GM23248 (cell line): ENCODE data around the gene FNDC3B. TPM values are rescaled to one million over a fixed set of nuclear protein-coding genes. Genes with fewer than 3 reads are reported as not detected.

Experiments used
- DNase-seq: peaks from one replicate; pipeline ENCODE4 v3.0.0-alpha.2; 2015
- H2AFZ ChIP-seq: fragments of 200-600 bp; sonication (generic); 2 replicates; pipeline ENCODE4 v1.6.1; 2016; ENCODE audit warnings: antibody characterized with exemption
- H3F3A ChIP-seq: fragments of 200-600 bp; sonication (generic); 2 replicates; pipeline ENCODE4 v1.6.1; 2016; ENCODE audit warnings: mild to moderate bottlenecking, antibody characterized with exemption, mixed run types; ENCODE audit not compliant: insufficient read depth
- H3K27ac ChIP-seq: fragments of 200-600 bp; sonication (generic); 2 replicates; pipeline ENCODE4 v1.5.1; 2016; ENCODE audit warnings: mild to moderate bottlenecking
- H3K27me3 ChIP-seq: fragments of 200-600 bp; sonication (generic); replicated peaks from 2 replicates; pipeline ENCODE4 v1.6.1; 2016; ENCODE audit warnings: mild to moderate bottlenecking; ENCODE audit not compliant: insufficient read depth
- H3K36me3 ChIP-seq: fragments of 200-600 bp; sonication (generic); 2 replicates; pipeline ENCODE4 v1.6.1; 2016; ENCODE audit warnings: low read depth, mild to moderate bottlenecking
- H3K4me1 ChIP-seq: fragments of 200-600 bp; sonication (generic); 2 replicates; pipeline ENCODE4 v1.6.1; 2016; ENCODE audit warnings: mild to moderate bottlenecking; ENCODE audit not compliant: insufficient read depth
- H3K4me2 ChIP-seq: fragments of 200-600 bp; sonication (generic); one replicate; pipeline ENCODE4 v1.6.1; 2016; ENCODE audit warnings: mild to moderate bottlenecking; ENCODE audit not compliant: unreplicated experiment
- H3K4me3 ChIP-seq: fragments of 200-600 bp; sonication (generic); 2 replicates; pipeline ENCODE4 v1.5.1; 2016; ENCODE audit warnings: mild to moderate bottlenecking
- H3K79me2 ChIP-seq: fragments of 200-600 bp; sonication (generic); 2 replicates; pipeline ENCODE4 v1.6.1; 2016; ENCODE audit warnings: mild to moderate bottlenecking; ENCODE audit not compliant: insufficient read depth
- H3K9ac ChIP-seq: fragments of 200-600 bp; sonication (generic); 2 replicates; pipeline ENCODE4 v1.6.1; 2016; ENCODE audit warnings: mild to moderate bottlenecking
- H3K9me2 ChIP-seq: fragments of 200-600 bp; sonication (generic); 2 replicates; pipeline ENCODE4 v1.6.1; 2016; ENCODE audit warnings: mixed run types, mild to moderate bottlenecking, moderate library complexity; ENCODE audit not compliant: insufficient read depth
- H3K9me3 ChIP-seq: fragments of 200-600 bp; sonication (generic); one replicate; pipeline ENCODE4 v1.6.1; 2017; ENCODE audit warnings: low read depth
- H4K20me1 ChIP-seq: fragments of 200-600 bp; sonication (generic); 2 replicates; pipeline ENCODE4 v1.6.0; 2016; ENCODE audit not compliant: insufficient read depth
- EZH2 ChIP-seq: fragments of 200-600 bp; sonication (generic); IDR thresholded peaks from 2 replicates; pipeline ENCODE4 v1.6.1; 2018; ENCODE audit warnings: antibody characterized with exemption, mild to moderate bottlenecking; ENCODE audit not compliant: insufficient read depth, poor library complexity, severe bottlenecking
- EZH2phosphoT487 ChIP-seq: fragments of 200-600 bp; sonication (generic); IDR thresholded peaks from 2 replicates; pipeline ENCODE4 v1.6.1; 2018; ENCODE audit warnings: antibody characterized with exemption, moderate library complexity, mild to moderate bottlenecking, low read depth; ENCODE audit not compliant: insufficient read depth
- WGBS, 2 experiments: methylation state at CpG; one replicate each; pipeline ENCODE4 v1.1.6; 2015 to 2017; ENCODE audit warnings: low lambda C conversion rate in 2 of 2, low coverage in 1 of 2; ENCODE audit errors: missing lambda C conversion rate in 2 of 2; 5-methylcytosine and 5-hydroxymethylcytosine counted together
- in situ Hi-C: fragments of 300-500 bp; cut with MboI; formaldehyde crosslinking; loops from 2 replicates; pipeline ENCODE4 v1.15.0; 2020
- polyA plus RNA-seq: library from polyadenylated mRNA; unstranded; fragments of >200 nt; fragmentation: Nextera tagmentation; extraction: Ambion mirVana; gene quantifications from 2 replicates; pipeline ENCODE4 v1.2.1, GENCODE V29; 2016
- total RNA-seq: library from RNA; depleted of rRNA; stranded (reverse); fragments of >200 nt; shearing (Covaris generic); gene quantifications from 2 replicates; pipeline ENCODE4 v1.2.3, GENCODE V29; 2014

Gene FNDC3B
- total and polyA plus RNA-seq, 2 experiments from 2014 or later = 85.5 to 123 TPM

DNA sequence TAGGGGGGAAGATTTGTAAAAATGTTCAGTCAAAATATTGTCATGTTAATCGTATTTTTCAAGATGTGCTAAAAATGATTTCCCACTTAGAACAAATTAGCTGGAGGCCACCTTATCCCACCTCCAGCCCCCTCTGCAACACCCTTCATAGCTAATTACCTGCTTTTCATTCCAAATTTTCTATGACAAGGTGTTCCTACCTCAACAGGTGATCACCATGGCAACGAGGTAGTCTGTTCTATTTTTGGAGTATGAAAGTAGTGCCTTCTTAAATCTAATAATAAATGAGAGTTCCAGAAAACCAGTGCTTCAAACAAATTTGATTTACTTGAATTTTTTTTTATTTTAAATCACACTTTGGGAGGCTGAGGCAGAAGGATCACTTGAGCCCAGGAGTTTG lies 149.8 kb downstream of the FNDC3B start:
- in situ Hi-C loops = no loop called here

DNA sequence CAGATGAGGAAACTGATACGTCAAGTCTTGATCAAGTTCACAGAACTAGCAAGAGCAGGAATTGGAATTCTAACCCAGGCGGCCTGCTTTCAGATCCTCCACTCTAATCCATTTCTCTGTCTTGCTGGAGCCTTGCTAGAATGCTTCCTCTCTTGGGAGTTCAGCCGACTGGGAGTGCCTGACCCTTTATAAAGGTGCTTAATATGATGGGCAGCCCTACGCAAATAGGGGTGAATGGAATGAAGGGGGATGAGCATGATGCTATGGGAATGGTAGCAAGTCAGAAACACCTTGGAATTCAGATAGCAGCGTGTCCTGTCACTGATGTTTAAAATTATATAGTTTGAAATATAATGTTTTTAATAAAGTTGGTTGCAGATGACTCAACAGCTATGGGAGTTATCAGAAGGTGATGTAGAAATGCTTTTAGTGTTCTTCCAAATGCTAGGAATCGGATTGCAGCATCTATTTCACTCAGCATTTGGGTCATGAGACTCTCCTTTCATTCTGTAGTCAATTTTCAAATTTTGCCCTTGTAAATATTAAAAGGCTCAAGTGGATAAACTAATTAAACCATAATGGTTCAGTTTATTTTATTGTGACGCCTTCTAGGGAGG lies 150.7 kb downstream of the FNDC3B start:
- Histone ChIP-seq H2AFZ (no peak overlapping the region), H3K4me1 (peaks cover 10% of the 10 kb centered on the region), H3K9me3 (no peaks in the 10 kb centered on the region), H3K4me2 (no peak overlapping the region), H3K79me2 (peaks cover 94% of the 10 kb centered on the region), H3F3A (peaks cover 58% of the 10 kb centered on the region), H3K27me3 (no peaks in the 10 kb centered on the region), H3K9me2 (no peaks in the 10 kb centered on the region), H3K9ac (no peak overlapping the region), H4K20me1 (peaks cover 10% of the 10 kb centered on the region; the same call in 1 of the 2 replicates), H3K27ac (peak overlapping the region; percentile 48), H3K4me3 (no peak overlapping the region), H3K36me3 (no peaks in the 10 kb centered on the region; the same call in 1 of the 2 replicates)
- 75 to 77% methylated on average over 7 of the region's 7 CpGs for WGBS, 2 experiments
- TF ChIP-seq EZH2 = no peak
- TF ChIP-seq EZH2phosphoT487 = no peak
- in situ Hi-C loops = no loop called here
- DNase-seq = peak; percentile 49

More for the DNA sequence above, 149.8 kb downstream of the FNDC3B start:
- DNase-seq = no peak
- H3F3A ChIP-seq = peaks cover 62% of the 10 kb centered on the region
- H3K9me2 ChIP-seq = no peaks in the 10 kb centered on the region
- no peak overlapping the region for H3K9ac ChIP-seq
- H3K4me3 ChIP-seq = no peak overlapping the region
- no peaks in the 10 kb centered on the region for H3K9me3 ChIP-seq
- WGBS, 2 experiments = 59 to 62% methylated on average over 2 of the region's 2 CpGs
- H3K79me2 ChIP-seq = peaks cover 94% of the 10 kb centered on the region
- H4K20me1 ChIP-seq = peaks cover 15% of the 10 kb centered on the region; the same call in 1 of the 2 replicates
- TF ChIP-seq EZH2 = no peak
- no peak for TF ChIP-seq EZH2phosphoT487
- peak overlapping the region; percentile 9 for H3K27ac ChIP-seq
- no peak overlapping the region for H3K4me2 ChIP-seq
- H2AFZ ChIP-seq = no peak overlapping the region
- no peaks in the 10 kb centered on the region; the same call in 1 of the 2 replicates for H3K36me3 ChIP-seq
- H3K4me1 ChIP-seq = peaks cover 5% of the 10 kb centered on the region; the same call in 1 of the 2 replicates
- no peaks in the 10 kb centered on the region for H3K27me3 ChIP-seq

DNA sequence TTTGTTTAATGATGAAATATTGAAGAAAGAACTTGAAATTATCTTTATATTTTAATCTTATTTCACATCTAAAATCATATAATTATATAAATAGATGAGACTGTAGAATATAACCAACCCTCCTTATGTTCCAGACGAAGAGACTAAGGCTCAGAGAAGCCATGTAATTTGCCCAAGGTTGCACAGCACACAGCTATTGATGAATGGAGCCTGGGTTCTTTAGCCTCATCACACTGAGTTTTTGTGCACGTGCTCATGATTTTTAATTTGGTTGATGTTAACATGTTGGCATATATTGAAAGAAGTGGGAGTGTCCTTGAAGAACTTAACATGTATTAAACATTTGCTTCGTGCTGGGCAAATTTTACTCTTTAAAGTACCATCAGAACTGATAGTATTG lies 151.6 kb downstream of the FNDC3B start:
- Histone ChIP-seq H3K27me3 (no peaks in the 10 kb centered on the region), H3K9me3 (no peaks in the 10 kb centered on the region), H3K4me2 (no peak overlapping the region), H3K27ac (peak overlapping the region; percentile 48), H3K36me3 (no peaks in the 10 kb centered on the region), H2AFZ (no peak overlapping the region), H3K4me3 (no peak overlapping the region), H3F3A (peaks cover 49% of the 10 kb centered on the region), H3K9ac (no peak overlapping the region), H3K79me2 (peaks cover 94% of the 10 kb centered on the region), H4K20me1 (peaks cover 13% of the 10 kb centered on the region; the same call in 1 of the 2 replicates), H3K4me1 (peaks cover 19% of the 10 kb centered on the region), H3K9me2 (no peaks in the 10 kb centered on the region)
- DNase-seq = no peak
- TF ChIP-seq EZH2 (no peak), EZH2phosphoT487 (no peak)
- in situ Hi-C loops = no loop called here
- 65 to 75% methylated on average over 3 of the region's 3 CpGs for WGBS, 2 experiments

DNA sequence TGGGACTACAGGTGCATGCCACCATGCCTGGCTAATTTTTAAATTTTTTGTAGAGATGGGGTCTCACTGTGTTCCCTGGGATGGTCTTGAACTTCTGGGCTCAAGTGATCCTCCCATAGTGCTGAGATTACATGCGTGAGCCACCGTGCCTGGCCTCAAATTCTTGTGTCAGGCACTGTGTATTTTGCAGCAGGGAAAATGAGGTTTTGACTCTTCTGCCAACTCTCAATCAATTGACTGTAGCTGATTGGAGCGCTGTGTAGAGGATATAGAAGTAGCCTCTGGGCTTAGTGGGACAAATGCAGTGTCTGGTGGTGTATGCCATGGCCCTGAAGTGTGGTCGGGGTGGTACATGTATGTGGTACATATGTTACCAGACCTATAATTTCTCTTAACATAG lies 152.3 kb downstream of the FNDC3B start:
- Histone ChIP-seq H3K9me2 (no peaks in the 10 kb centered on the region), H3K9ac (no peak overlapping the region), H2AFZ (no peak overlapping the region), H3K27me3 (no peaks in the 10 kb centered on the region), H3K4me2 (no peak overlapping the region), H3K36me3 (no peaks in the 10 kb centered on the region), H4K20me1 (peaks cover 13% of the 10 kb centered on the region; the same call in 1 of the 2 replicates), H3F3A (peaks cover 42% of the 10 kb centered on the region), H3K4me3 (no peak overlapping the region), H3K4me1 (peaks cover 24% of the 10 kb centered on the region), H3K9me3 (no peaks in the 10 kb centered on the region), H3K79me2 (peaks cover 94% of the 10 kb centered on the region), H3K27ac (no peak overlapping the region)
- no peak for TF ChIP-seq EZH2phosphoT487
- no peak for TF ChIP-seq EZH2
- 96 to 100% methylated on average over 4 of the region's 4 CpGs for WGBS, 2 experiments
- in situ Hi-C loops = no loop called here
- no peak for DNase-seq
